Activated CD8-positive, alpha-beta memory T cell treated with anti-CD3 and anti-CD28 coated beads, Interleukin-2, amount 50 U/mL, for 24 hours (primary cell): ENCODE data around the gene SMIM12.

Experiments used
- DNase-seq: peaks from one replicate; pipeline ENCODE4 v3.0.0-alpha.2; 2020; ENCODE audit errors: extremely low read depth

The SMIM12 gene

DNA sequence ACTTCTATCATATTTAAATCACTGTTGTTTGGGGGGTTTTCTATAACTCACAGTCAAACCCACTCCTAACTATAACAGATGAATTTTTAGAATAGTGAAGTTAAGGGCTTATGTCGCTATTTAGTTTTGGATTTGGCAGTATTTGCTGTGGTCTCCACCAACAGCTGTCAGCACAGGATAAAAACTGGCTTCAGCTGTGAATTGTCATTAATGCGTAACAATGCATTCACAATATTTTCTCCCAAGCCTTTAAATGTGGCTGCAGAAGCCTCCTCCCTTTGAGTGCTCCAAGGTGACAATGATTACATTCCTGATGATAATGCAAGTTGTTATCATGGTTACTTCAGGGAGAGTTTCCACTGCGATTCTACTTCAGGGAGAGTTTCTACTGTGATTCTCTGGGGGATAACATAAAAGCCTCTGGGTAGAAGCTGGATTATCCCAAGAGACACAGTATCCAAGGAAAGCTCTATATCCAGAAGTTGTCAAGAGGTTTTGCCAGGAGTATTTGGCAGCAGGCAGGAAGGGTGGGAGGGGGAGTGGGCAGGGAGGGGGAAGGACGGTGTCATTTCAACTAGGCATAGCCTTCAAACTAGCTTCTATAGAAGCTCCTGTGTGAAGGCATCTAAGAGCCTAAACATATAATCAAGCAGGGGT, 14.9 kb upstream of the SMIM12 start:
- no peak for DNase-seq

DNA sequence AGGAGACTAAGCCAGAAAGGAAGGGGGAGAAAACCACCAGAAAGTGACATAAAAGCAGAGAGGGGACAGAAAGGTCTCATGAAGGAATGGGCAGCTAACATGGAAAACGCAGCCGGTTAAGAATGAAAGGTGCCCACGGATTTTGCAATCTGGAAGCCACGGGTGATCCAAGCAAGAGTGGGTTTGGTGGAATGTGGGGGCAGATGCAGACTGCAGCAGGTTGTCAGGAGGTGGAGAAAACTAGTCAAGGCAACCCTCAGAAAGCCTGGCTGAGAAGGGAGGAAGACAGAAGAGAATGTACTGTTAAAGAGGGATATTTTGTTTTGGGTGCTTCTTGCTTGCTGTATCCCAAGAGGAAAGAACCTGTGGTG, 12.6 kb upstream of the SMIM12 start:
- DNase-seq, result no peak

DNA sequence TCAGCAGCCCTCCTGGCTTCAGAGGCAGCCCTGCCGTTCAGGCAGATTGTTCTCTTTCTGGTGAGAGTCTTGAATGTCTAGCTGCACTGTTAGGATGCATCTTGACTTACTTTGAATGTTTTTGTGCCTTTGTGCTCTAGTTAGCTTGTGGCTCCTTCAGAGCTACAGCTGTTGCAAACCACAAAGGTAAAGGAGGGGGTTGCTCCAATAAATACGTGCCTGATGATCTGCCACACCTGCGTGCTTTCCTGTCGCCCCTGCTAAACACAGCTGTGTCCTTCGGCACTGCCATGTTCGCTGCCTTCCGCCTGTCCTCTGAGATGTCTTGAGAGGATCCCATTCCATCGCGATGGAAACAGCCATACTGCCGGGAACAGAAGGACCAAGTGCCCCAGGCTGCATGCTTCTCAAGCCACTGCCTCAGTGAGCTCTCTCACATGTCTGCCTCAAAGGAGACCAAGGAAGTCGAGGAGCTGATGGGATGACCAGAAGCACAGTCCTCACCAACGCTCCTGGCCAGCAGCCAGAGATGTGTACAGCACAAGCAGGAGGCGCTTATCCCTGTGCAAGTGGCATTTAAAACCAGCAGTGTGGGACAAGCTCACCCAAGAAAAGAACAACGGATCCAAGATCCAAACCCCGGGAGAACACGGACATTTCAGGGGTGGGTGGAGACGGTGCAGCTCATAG, 12.0 kb upstream of the SMIM12 start:
- no peak for DNase-seq

DNA sequence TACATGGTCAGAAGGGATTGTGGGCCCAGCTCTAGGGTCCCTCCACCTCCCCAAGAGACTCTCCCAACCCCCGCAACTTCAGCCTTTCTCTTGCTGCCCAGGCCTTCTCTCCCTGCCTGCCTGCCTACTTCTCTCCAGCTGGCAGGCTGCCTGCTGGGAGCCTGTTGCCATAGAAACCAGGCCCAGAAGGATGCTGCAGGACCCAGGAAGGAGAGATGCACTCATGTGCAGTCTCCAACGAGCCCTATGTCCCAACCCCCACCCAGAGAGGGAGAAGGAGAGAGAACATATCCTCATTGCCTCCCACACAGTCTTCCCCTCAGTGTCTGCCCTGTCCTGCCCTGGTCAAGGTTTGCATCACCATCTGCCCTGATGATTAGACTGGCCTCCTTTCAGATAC, 10.8 kb upstream of the SMIM12 start:
- no peak for DNase-seq

DNA sequence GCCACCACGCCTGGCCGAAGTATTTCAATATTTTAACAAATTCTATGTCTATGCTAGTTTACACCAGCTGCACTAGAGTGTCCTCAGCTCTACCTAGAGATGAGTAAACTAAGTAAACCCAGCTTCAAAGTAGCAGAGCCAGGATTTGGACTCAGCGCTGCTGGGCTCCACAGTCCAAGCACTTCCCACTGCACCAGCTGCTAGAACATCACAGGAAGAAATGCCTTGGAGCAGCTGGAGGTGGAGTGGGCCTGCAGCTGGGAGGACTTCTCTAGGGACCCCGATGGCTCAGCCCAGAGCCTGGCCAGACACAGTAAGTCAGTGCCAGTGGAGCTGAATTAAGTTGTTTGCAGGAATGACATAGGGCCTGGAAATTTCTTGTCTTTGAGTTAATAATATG, 10.2 kb upstream of the SMIM12 start:
- DNase-seq, result no peak

DNA sequence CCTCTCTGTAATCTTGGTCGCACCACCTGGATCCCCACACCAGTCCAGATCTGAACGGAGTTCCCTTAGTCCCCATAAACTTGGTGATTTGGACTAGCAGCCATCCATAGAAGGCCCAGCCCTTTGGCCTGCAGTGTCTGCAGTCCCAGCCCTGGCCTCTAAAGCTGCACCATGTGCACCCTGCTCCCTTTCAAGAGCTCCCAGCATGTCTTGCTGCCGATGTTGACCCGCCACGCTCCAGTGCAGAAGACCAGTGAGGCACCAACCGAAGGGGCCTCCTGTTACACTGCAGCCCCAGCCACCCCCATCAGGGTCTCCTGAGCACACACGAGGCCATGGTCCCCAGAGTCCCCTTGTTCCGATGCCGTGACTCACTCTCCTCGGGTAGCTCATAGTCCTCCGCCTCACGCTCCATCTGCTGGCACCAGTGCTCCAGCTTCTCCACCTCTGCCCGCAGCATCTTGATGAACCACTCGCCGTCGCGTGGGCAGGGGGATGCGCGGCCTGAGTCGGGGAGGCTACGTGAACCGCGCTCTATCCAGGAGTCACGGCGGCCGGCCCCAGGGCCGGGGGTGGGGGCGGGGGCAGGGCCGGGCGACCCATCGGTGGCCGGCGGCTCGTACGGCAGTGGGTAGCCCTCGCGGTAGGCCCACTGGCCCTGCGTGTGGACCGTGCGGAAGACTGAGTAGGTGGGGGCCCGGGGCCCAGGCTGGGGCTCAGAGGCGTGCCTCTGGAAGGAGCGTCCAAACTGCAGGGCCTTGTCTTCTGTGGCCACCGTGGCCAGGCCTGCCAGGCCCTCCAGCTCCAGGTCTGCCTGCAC, 8.9 kb upstream of the SMIM12 start:
- DNase-seq, result no peak

DNA sequence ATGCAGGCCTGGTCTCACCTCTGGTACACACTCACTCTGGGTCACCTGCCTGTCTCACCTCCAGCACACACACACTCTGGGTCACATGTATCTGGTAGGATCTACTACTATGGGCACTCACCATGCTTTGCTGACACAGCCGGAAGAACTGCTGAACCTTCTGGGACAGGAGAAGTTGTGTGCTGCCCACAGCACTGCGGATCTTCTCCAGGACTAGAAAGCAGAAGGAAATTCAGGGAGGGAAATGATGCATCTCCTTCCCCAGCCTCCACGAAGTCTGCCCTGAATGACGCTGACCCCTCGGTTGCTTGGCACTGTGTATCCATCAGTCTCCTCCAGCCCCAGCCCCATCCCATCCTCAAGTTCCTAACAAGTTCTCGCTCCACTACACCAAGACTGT, 7.9 kb upstream of the SMIM12 start:
- no peak for DNase-seq

DNA sequence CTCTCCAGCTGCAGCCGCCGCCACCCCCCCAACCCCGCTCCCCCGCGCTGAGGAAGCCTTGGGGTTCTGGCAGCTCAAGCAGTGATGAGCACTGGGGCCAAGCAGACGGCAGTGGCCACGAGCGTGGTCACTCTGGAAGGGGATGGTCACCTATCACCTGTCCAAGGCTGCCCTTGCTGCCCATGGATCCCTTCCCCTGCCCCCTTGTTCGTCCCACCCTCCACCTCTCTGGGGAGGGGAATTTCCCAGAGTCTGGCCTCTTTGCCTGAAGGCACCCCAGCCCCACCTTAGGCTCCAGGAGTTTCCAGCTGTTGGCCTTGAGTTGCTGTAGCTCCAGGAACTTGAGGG, 7.2 kb upstream of the SMIM12 start:
- no peak for DNase-seq

DNA sequence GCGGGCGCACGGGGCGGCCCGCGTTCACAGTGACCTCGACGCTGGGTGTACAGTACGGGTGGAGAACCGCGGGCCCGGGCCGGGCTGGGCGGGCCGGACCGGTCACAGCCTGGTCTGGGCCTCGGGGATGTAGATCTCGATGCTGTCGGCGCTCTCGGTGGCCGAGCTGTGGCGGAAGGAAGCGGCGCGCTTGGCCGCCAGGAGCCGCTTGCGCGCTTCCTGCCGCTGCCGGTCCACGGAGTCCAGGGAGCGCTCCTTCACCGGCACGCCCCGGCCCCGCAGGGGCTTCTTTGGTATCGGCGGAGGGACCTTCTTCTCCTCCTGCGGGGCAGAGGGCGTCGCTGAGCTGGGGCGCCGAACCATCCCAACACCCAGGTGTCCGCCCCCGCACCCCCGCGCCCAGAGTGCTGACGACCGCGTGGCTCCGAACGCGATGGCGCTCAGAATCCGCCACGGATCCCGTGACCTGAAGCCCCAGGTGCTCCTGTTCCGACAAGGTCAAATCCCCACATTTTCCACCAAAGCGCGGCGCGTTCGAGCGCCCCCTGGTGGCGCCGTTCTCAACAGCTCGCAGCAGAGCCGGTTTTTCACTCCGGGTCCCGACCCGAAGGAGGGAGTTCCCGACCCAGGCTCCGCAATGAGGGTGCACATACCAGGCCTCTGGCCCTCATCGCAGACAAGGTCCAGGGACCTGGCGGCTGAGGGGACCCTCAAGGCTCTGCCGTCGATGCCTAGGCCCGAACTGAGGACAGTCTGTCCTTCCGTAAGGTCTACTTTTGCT, 6.6 kb upstream of the SMIM12 start:
- peak; percentile 83 for DNase-seq

DNA sequence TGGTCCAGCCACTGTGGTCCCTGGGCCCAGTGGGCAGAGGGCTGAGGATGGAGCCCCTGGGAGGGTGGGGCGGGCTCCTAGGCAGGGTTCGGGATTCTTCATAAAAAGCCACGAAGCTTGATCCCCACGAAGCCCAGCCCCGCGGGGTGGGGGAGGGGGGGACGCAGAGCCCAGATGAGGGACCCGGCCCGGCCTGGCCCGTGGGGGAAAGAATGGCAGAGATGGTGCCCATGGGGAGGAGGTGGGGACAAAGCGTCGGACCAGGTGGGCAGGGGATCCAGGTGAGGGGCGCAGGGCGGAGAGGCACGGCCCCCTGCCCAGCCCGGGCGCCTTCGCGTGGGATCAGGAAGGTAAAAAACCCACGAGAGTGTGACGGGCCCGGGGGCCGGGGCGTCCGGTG, 6.0 kb upstream of the SMIM12 start:
- DNase-seq, result no peak

DNA sequence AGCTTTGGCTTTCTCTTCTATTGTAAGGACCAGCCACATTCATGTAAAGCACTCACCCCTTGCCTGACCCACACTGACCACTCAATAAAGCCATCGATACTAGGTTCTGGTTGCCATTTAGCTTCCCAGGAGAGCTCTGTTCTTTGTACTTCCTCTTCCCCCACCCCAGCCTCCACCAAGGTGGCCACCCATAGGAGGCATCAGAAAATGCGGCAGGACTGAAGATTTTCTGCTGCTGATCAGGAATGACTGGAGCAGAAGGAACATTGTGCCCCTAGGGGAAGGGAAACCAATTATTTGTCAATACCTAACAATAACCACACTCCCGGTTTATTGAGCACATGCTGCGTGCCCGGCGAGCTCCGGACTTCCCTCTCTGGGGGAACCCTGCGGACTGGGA, 5.2 kb upstream of the SMIM12 start:
- no peak for DNase-seq

DNA sequence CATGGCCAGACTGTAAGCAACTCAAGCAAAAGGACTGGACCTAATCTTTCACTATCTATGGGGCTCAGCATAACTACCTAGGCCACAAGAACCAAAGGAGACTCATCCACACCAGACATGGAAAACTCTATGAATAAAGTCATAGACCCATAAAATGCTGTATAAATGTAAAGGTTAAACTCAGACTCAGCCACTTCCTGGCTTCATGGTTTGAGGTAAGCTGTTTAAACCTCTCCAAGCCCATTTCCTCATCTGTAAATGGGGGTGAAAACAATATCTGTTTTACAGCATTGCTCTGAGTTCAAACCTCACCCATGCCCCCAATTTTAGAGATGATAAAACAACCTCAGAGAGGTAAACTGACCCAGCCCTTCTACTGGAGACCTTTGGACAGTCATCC, 4.0 kb upstream of the SMIM12 start:
- no peak for DNase-seq

DNA sequence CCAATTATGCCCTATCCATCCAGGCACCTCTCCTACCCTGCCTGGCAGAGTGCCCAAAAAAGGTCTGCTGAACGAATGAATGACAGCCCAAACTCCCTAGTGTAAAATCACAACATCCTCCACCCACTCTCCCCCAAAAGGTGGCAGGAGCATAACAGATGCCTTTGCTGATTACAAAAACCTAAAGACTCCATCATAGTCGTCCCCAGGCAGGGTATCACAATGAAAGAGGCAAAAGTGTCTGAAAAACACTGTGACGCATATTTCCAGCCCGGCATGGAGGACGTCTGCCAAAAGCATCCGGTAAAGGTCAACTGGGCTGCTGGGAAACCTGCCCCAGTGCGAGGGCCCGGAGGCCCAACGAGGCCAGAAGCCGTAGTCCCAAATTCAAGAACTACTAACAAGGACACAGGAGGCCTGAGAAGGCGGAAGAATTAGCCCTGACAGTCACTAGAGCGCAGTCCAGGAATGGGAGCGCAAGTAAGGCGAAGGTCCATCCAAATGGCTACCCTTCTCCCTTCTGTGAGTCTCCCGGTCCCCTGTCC, 576 bp downstream of the SMIM12 start:
- no peak for DNase-seq

DNA sequence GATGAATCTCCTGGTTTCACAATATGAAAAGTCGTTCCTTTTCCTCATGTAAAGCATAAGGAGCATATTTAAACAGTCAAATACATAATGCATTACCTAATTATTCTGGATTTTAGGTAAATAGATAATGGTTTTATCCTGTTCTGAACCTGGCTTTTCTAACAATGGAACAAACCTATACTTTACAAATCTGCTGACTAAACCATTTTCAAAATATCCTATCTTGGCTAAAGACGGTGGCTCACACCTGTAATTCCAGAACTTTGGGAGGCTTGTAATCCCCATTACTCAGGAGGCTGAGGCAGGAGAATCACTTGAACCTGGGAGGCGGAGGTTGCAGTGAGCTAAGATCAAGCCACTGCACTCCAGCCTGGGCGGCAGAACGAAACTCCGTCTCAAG, 2.9 kb downstream of the SMIM12 start:
- DNase-seq, result no peak

DNA sequence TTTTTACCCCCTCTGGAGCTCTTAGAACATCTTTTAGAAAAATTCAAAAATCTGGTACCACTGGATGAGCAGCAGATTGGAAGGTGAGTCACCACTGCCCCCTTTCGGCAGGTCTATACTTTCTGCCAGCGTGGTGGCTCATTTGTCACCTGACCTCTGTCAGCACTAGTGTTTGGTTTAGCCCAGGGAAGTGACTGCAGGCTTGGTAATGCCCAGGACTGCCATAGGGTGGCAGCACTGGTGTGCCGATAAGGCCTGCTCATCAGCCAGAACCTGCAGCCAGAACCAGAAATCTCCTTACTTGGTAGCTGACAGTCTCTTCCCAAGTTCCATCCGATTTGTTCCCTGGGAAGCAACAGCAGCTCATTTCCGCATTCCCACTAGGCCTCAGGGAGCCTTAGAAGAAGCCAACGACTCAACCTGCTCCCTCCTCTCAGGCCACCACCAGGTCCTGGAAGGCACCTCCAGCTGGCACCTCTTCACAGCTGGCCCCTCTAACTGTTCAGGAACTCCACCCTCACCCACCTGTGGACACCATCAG, 6.8 kb downstream of the SMIM12 start:
- peak; percentile 80 for DNase-seq

DNA sequence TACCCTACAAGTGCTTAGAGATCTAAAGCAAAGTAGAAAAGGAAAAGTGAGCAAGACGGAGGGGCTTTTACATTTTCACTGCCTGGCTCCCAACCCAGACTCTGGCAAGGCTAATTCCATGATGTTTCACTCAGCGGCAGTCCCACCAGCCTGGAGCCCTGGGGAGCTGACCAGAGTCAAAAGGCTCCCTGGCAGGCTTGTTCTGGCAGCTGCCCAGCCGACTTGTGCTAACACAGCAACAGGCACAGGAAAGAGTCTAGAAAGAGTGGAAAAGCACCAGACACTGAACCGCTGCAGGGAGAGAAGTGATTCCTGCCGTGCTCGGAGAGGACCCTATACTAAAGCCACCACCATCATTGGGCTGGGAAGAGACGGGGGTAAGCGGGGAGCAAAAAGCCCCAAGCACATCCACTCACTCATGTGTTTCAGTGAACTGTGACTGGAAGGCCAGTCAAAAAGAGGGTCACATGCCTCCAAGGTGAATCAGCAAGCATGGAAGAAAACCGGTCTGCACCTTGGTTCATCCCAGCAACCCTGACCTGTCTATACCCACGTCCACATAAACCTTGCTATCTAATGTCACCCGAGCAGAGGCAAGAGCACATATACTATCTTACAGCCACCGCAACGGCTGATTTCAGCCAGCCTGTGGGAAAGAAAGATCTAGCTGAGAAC, 8.0 kb downstream of the SMIM12 start:
- no peak for DNase-seq

DNA sequence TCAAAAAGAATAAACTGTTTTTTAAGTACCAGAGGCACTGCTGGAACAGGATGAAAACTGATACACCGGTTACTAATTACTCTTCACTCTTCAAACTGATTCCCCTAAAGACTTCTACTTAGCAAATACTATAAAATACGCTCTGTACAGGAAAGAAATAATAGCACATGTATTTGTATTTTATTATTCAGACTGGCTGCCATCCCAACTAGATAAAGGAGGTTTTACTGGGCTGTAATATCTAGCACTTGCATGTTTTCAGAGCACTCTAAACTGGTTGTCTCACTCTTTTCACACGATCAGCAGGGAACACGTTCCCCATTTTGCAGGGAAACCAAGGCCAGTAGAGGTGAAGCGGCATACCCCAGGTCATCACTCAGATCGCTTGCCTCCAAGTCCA, 9.2 kb downstream of the SMIM12 start:
- no peak for DNase-seq

DNA sequence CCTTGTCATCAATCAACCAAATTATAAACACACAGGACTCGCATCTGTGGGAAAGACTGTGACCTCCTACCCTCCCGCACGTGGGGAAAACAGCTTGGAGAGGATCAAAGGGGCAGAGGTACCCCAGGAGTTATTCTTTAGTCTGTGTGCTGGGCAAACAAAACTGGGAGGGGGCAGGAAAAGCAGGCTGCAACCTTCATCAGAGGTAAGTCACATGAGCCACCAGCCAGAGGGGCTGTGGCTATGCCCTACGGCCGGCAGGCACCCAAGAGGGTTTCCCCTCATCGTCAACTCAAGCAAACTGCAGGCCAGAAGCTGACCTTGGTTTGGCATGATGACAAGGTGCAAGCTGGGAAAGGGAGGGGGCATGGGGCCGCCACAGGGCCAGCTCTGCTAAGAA, 12.5 kb downstream of the SMIM12 start:
- no peak for DNase-seq

DNA sequence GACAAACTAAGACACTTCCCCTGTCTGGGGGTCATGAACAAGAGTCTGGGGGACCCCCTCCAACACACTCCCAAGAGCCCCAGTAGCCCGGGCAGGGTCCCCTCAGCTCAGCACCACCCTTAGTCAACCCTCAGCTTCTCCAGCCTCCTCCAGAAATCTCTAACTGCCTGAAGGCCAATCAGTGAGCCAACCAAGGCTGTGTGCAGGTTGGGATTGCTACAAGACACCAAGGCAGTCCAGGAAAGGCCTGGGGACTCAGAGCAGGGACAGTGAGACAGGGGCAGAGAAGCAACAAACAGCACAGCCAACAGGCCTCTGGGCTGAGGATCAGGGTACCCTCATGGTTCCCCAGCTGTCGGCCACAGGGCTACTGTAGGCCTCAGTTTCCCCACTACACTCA, 13.3 kb downstream of the SMIM12 start:
- no peak for DNase-seq

DNA sequence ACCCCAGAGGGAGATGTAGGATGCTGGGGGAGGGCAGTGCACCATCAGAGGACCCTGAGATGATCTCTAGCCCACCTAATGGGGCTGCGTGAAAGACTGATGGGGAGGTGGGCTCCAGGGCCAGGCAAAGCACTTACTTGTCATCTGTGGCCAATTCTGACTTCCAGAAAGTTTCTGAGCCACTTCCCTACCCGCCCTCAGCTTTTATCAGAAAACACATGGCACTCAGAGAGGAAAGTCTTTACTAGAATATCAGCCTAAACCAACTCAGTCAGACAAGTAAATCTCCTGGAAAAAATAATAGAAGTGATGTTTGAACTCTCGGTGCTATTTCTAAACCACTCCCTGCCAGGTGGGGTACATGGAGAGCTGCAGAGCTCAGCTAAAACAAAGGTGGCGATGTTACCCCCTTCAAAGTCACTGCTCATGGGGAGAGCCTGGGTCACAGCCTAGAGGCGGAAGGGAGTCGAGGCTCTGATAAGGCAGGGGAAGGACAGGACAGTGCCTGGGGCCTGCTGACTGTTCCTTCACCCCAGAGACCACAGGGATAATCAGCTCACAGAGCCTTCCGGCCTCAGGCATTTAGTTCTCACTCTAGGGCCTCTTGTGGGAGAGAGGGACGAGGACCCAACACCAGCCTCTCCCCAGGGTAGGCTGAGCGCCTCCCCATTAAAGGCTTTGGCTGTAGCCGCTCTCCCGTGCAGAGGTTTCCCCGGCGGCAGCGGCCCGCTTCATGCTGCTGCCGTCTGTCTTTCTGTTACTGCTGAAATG, 14.2 kb downstream of the SMIM12 start:
- DNase-seq, result no peak

DNA sequence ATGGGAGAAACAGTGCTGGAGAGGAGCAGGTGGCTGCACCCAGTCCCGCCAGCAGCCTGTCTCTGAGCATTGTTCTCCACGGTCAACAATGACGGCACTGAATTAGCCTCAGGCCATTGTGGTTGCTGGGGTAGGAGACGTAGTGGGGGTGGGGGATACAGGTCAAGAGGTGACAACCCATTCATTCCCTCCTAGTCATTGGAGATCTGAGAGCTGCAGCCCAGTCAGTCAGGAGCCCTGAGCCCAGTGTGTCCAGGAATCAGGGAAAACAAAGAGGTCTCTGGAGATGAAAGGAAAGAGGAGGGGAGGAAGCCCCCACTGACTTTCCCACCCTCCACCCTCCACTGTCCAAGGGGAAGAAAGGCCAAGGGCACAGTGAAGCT, 15.3 kb downstream of the SMIM12 start:
- DNase-seq, result no peak
